ENCODE results near the gene CDKAL1.

DNA sequence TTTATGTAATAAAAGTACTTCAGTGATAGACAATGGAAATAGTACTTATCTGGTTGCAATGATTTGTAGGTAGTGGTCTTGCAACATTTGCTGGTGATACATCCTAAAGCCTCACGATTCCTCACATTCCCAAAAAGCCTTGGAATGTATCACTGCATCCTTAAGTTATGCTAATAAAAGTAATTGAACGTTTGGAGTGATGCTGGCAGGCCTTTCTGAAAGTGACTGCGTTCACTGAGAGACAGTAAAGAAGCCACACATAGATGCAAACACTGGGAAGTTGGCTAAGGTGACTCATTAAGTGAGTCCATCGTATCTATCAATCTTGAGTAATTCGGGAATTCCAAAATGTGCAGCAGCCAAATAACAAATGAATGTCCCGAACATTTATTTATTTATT is 615.2 kb downstream of the CDKAL1 start:
- no peak for TF ChIP-seq POLR2AphosphoS5 (IDR thresholded peaks at IDR 0.05; ENCODE audit: insufficient read depth, low read depth, low read length)
- no peak for TF ChIP-seq EZH2 (IDR thresholded peaks at IDR 0.05; ENCODE audit: borderline replicate concordance, low read depth, low read length, severe bottlenecking)
- no peak for TF ChIP-seq POLR2A (IDR thresholded peaks at IDR 0.05; ENCODE audit: low read depth, low read length)
- TF ChIP-seq, protein P1, sequence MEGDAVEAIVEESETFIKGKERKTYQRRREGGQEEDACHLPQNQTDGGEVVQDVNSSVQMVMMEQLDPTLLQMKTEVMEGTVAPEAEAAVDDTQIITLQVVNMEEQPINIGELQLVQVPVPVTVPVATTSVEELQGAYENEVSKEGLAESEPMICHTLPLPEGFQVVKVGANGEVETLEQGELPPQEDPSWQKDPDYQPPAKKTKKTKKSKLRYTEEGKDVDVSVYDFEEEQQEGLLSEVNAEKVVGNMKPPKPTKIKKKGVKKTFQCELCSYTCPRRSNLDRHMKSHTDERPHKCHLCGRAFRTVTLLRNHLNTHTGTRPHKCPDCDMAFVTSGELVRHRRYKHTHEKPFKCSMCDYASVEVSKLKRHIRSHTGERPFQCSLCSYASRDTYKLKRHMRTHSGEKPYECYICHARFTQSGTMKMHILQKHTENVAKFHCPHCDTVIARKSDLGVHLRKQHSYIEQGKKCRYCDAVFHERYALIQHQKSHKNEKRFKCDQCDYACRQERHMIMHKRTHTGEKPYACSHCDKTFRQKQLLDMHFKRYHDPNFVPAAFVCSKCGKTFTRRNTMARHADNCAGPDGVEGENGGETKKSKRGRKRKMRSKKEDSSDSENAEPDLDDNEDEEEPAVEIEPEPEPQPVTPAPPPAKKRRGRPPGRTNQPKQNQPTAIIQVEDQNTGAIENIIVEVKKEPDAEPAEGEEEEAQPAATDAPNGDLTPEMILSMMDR (IDR thresholded peaks at IDR 0.05; ENCODE audit: extremely low read depth in 1 of 2, insufficient read depth in 1 of 2, low read depth in 1 of 2, low read length in 2 of 2) = no peak
- TF ChIP-seq JUN (IDR thresholded peaks at IDR 0.05; ENCODE audit: borderline replicate concordance, insufficient read depth, insufficient read length, low read depth) = no peak
- TF ChIP-seq, protein P2, sequence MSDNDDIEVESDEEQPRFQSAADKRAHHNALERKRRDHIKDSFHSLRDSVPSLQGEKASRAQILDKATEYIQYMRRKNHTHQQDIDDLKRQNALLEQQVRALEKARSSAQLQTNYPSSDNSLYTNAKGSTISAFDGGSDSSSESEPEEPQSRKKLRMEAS (IDR thresholded peaks at IDR 0.05; ENCODE audit: insufficient read depth, insufficient read length) = no peak
- no peak for TF ChIP-seq FOS (IDR thresholded peaks at IDR 0.05; ENCODE audit: borderline replicate concordance, insufficient read depth, low read length)
- no peak for TF ChIP-seq GATA2 (IDR thresholded peaks at IDR 0.05; ENCODE audit: insufficient read depth, insufficient read length, low read depth, low read length)
- no peak for TF ChIP-seq MYC (IDR thresholded peaks at IDR 0.05; ENCODE audit: low read depth, low read length)
